Stimulated activated naive CD8-positive, alpha-beta T cell treated with anti-CD3 and anti-CD28 coated beads, Interleukin-15, amount 100 ng/mL, for 72 hours (primary cell): ENCODE results near the gene CYYR1.

Experiments
- ATAC-seq: fragments of 150-1000 bp; cut with Tn5 transposase; 2 replicates; pipeline ENCODE4 v1.10.0; 2021; ENCODE audit warnings: mild to moderate bottlenecking, moderate library complexity
- DNase-seq, 2 donors: peaks; one replicate each; pipeline ENCODE4 v3.0.0; 2021 to 2022
- H3K27ac Mint-ChIP-seq, 2 donors: one replicate each; pipeline ENCODE4 v1.8.0; 2022; ENCODE audit warnings: mild to moderate bottlenecking in 2 of 2, mixed read lengths in 2 of 2, moderate library complexity in 2 of 2
- H3K27me3 Mint-ChIP-seq: one replicate; pipeline ENCODE4 v1.8.0; 2022; ENCODE audit warnings: mixed read lengths
- H3K4me1 Mint-ChIP-seq: one replicate; pipeline ENCODE4 v1.8.0; 2022; ENCODE audit warnings: mild to moderate bottlenecking, mixed read lengths
- H3K4me3 Mint-ChIP-seq, 2 donors: one replicate each; pipeline ENCODE4 v1.8.0; 2022; ENCODE audit warnings: mild to moderate bottlenecking in 2 of 2, mixed read lengths in 2 of 2, moderate library complexity in 1 of 2
- H3K9me3 Mint-ChIP-seq, 2 donors: one replicate each; pipeline ENCODE4 v1.8.0; 2022; ENCODE audit warnings: mixed read lengths in 2 of 2

The CYYR1 gene

DNA sequence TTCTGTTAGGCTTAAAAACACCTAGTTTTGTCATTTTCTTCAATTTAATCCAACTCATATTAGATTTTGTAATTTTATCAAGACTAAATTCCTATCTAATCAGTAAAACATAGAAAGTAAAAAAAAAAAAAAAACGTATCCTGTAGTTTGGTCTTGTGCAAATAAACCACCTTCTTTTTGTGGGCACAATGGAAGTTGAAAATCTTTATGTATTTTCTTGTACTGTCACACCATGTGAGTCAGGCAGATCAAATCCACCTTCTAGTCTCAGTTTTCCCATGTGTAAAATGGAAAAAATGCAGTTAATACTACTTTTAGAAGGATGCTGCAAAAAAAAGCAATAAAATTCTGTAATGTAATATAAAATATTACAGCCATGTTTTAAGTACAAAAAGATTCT lies 129.8 kb downstream of the CYYR1 start:
- ATAC-seq (no peak), DNase-seq (no peak)
- H3K4me1 Mint-ChIP-seq, result no peaks in the 10 kb centered on the region
- no peaks in the 10 kb centered on the region for H3K27me3 Mint-ChIP-seq
- peaks cover 0 to 8% of the 10 kb centered on the region in 2 donors for H3K9me3 Mint-ChIP-seq
- H3K27ac Mint-ChIP-seq, result no peak overlapping the region
- H3K4me3 Mint-ChIP-seq, result no peak overlapping the region

DNA sequence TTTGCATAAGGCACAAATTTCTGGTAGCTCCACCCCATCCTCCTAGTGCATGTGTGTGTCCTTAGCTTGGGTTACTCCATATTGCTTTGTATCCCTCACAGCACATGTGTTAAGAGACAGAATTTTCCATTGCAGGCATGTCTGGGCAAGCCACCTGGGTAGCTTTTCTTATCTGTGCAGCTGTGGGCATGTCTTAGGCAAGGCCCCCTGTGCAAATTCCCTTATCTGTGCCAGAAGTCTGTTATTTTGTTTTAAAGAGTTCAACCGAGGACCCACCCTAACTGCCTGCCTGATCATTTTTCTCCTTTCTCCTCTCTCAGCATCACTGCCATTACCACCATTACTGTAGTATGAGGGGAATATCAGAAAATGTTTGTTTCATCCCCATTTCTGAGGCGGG lies 131.9 kb downstream of the CYYR1 start:
- H3K4me1 Mint-ChIP-seq, result no peaks in the 10 kb centered on the region
- ATAC-seq (no peak), DNase-seq (no peak)
- H3K9me3 Mint-ChIP-seq, result peaks cover 0 to 8% of the 10 kb centered on the region in 2 donors
- H3K27me3 Mint-ChIP-seq, result peaks cover 7% of the 10 kb centered on the region
- H3K27ac Mint-ChIP-seq, result peak overlapping the region in 1 of 2 donors; percentile 67
- H3K4me3 Mint-ChIP-seq, result no peak overlapping the region

- Mint-ChIP-seq H3K27me3 (peaks cover 13% of the 10 kb centered on the region), H3K4me3 (no peak overlapping the region), H3K9me3 (peaks cover 0 to 8% of the 10 kb centered on the region in 2 donors), H3K4me1 (no peaks in the 10 kb centered on the region), H3K27ac (no peak overlapping the region)
- no peak for ATAC-seq
- no peak for DNase-seq
These were observed 134.1 kb downstream of the CYYR1 start for GRCh38 chr21:26438976-26439375.

DNA sequence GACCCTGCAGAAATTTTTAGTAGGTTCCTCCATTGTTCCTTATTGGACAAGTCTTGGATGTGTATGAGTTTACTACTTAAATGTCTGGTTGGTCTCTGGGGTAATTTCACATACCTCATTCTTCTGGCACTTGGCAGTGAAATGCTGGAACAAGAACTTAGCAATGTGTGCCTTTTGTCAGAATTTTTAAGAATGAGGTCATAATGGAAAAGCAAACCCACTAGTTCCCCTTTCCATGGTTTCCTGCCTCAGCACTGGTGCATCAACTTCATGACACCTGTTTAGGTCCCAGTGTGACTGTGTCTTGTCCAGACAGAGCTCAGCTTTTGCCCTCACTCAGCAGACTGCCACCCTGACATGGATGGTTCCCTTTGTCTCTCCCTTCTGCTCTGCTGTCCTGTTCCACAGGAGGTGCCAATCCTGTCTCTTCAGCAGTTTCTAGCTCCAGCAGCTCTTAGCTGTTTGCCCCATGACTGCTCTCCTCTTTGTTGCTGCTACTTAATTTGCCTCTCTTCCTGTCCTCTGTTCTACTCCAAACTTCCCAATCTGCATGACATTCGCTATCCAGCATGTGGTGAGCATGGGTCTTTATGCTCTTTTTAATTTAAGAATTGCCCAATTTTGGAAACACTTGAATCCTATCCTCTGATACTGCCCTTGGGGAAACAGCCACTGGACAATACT lies 135.6 kb downstream of the CYYR1 start:
- H3K4me3 Mint-ChIP-seq, result no peak overlapping the region
- H3K9me3 Mint-ChIP-seq, result peaks cover 0 to 8% of the 10 kb centered on the region in 2 donors
- no peak overlapping the region for H3K27ac Mint-ChIP-seq
- no peak for DNase-seq
- no peaks in the 10 kb centered on the region for H3K4me1 Mint-ChIP-seq
- H3K27me3 Mint-ChIP-seq, result peaks cover 13% of the 10 kb centered on the region
- no peak for ATAC-seq

DNA sequence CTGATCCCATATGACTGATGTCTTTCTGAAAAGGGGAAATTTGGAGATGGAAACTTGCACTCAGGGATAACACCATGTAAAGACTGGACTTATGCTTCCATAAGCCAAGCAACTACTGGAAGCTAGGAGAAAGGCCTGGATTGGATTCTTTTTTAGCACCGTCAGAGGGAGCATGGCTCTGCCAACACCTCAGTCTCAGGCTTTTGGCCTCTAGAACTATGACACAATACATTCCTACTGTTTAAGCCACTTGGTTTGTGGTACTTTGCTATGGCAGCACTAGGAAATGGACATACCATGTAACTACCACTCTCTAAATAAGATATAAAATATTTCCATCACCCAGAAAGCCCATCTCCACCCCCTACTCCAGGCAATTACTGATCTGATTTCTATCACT lies 139.7 kb downstream of the CYYR1 start:
- Mint-ChIP-seq H3K27me3 (peaks cover 20% of the 10 kb centered on the region), H3K27ac (no peak overlapping the region), H3K9me3 (peaks cover 1 to 2% of the 10 kb centered on the region in 2 donors), H3K4me1 (no peaks in the 10 kb centered on the region), H3K4me3 (no peak overlapping the region)
- DNase-seq (no peak), ATAC-seq (no peak)

GRCh38 chr21:26432410-26432809 lies 140.7 kb downstream of the CYYR1 start:
- ATAC-seq, result peak; percentile 37
- no peak for DNase-seq
- no peak overlapping the region for H3K27ac Mint-ChIP-seq
- no peaks in the 10 kb centered on the region for H3K4me1 Mint-ChIP-seq
- peaks cover 0 to 4% of the 10 kb centered on the region in 2 donors for H3K9me3 Mint-ChIP-seq
- H3K4me3 Mint-ChIP-seq, result no peak overlapping the region
- peaks cover 14% of the 10 kb centered on the region for H3K27me3 Mint-ChIP-seq

DNA sequence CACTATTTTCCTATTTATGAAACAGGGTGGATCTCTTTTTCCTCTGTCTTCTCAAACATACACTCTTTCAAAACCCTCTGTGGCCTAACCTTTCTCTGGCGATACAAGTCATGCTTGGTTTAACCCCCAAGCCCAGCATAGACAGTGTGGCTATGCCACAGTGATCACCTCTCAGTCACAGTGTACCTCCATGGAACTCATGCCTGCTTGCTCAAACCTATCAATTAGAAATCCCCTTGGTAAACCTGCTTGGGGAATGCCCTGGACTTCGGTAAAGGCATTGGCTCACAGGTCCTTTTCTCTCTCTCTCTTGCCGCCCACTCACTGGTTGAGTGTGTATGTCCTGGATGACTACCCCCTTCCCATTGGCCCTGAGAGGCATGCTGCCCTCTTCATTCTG lies 147.5 kb downstream of the CYYR1 start:
- DNase-seq, result no peak

DNA sequence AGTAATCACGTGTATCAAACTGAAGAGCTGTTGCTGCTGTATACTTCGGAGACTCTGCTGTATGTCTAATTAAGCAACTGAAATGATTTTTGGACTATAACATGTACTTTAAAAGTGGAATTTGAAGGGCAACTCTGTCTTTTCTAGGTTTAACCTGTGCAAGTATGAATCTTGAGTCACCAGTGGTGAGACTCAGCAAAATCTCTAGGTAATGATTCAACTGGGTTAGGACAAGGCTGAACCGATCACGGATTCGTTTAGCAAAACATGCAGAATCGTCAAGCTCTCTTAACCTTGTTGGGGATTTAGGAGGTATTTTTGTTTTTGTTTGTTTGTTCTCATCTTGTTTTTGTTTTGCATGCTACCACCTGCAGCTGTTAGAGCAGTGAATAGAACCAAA lies 149.6 kb downstream of the CYYR1 start:
- no peak for DNase-seq

More for the DNA sequence above, 147.5 kb downstream of the CYYR1 start:
- Mint-ChIP-seq H3K27ac (no peak overlapping the region), H3K4me3 (no peak overlapping the region), H3K9me3 (peaks cover 0 to 4% of the 10 kb centered on the region in 2 donors), H3K4me1 (no peaks in the 10 kb centered on the region), H3K27me3 (peaks cover 7% of the 10 kb centered on the region)
- peak; percentile 46 for ATAC-seq

GRCh38 chr21:26422706-26423105 lies 150.4 kb downstream of the CYYR1 start:
- ATAC-seq, result no peak
- Mint-ChIP-seq H3K27me3 (no peaks in the 10 kb centered on the region), H3K27ac (no peak overlapping the region), H3K9me3 (no peaks in the 10 kb centered on the region), H3K4me3 (no peak overlapping the region), H3K4me1 (no peaks in the 10 kb centered on the region)
- no peak for DNase-seq

More for the DNA sequence above, 149.6 kb downstream of the CYYR1 start:
- Mint-ChIP-seq H3K27me3 (peaks cover 2% of the 10 kb centered on the region), H3K27ac (no peak overlapping the region), H3K4me3 (no peak overlapping the region), H3K4me1 (no peaks in the 10 kb centered on the region), H3K9me3 (peaks cover 0 to 4% of the 10 kb centered on the region in 2 donors)
- ATAC-seq, result no peak

GRCh38 chr21:26422138-26422537 lies 150.9 kb downstream of the CYYR1 start:
- Mint-ChIP-seq H3K27ac (no peak overlapping the region), H3K27me3 (no peaks in the 10 kb centered on the region), H3K4me3 (no peak overlapping the region), H3K9me3 (no peaks in the 10 kb centered on the region), H3K4me1 (no peaks in the 10 kb centered on the region)
- DNase-seq (no peak), ATAC-seq (no peak)

- no peak for DNase-seq
- H3K27me3 Mint-ChIP-seq, result no peaks in the 10 kb centered on the region
- no peak overlapping the region for H3K27ac Mint-ChIP-seq
- no peaks in the 10 kb centered on the region for H3K4me1 Mint-ChIP-seq
- H3K4me3 Mint-ChIP-seq, result no peak overlapping the region
- no peaks in the 10 kb centered on the region for H3K9me3 Mint-ChIP-seq
- peak; percentile 60 for ATAC-seq
These were observed 151.4 kb downstream of the CYYR1 start for GRCh38 chr21:26421724-26422123.
